Measurements from ENCODE around the gene CDHR4. TPM values are rescaled to one million over a fixed set of nuclear protein-coding genes. Genes with fewer than 3 reads are reported as not detected.

CDHR4 gene
- total RNA-seq, 1 experiment from 2014 or later = 0.17 TPM

DNA sequence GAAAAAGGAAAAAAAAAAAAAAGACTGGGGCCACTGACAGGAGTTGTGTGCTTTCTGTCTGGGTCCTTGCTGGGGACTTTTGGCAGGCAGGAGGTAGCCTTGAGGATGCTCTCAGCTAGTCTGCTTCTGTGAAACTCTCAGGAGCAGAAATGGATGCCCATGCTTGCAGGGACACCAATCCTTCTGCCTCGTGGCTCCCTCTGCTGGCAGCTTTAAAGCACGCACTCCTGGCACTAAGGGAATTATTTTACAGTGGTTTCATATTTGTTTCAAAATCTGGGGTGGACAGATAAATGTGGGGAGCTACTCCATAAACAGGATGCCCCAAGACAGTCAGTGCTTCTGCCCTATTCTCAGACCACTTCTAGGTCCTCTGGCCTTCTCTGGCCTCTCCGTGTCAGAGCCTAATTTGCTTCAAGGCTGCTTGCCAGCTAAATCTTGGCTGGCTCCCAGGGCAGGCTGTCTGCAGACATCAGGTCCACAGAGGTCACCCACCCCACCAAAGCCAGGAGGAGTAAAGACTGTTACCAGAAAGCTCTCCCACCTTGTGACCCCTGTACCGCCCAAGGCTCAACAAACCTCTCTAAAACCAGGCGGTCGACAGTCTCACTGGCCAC is 39.6 kb upstream of the CDHR4 start:
- Mint-ChIP-seq H3K27ac (no peak overlapping the region), H3K4me3 (no peak overlapping the region), H3K27me3 (ENCODE audit: low read depth) (no peaks in the 10 kb centered on the region), H3K36me3 (peaks cover 42% of the 10 kb centered on the region), H3K9me3 (0 out of 2 replicates have a peak, but pooled peaks cover 3% of the 10 kb centered on the region), H3K4me1 (peaks cover 17% of the 10 kb centered on the region)
- ChIA-PET CTCF (interaction anchor here (0.6 to 7.3 kb wide), 48 partner anchors 9 to 378 kb away, joined by 3 to 207 read pairs (median 5); partner anchors contain the start of genes AMIGO3, GMPPB, INKA1 and IP6K1), POLR2A (interaction anchor here (0.7 to 1.1 kb wide), 3 partner anchors 32 to 37 kb away, joined by 3 to 11 read pairs (median 4); partner anchors contain the start of gene INKA1)
- DNase-seq (ENCODE audit: low spot score) = peak; percentile 78
- TF ChIP-seq ESRRA (CRISPR knock-in tag; IDR thresholded peaks at IDR 0.05; ENCODE audit: borderline replicate concordance) = no peak
- TF ChIP-seq, protein P1, sequence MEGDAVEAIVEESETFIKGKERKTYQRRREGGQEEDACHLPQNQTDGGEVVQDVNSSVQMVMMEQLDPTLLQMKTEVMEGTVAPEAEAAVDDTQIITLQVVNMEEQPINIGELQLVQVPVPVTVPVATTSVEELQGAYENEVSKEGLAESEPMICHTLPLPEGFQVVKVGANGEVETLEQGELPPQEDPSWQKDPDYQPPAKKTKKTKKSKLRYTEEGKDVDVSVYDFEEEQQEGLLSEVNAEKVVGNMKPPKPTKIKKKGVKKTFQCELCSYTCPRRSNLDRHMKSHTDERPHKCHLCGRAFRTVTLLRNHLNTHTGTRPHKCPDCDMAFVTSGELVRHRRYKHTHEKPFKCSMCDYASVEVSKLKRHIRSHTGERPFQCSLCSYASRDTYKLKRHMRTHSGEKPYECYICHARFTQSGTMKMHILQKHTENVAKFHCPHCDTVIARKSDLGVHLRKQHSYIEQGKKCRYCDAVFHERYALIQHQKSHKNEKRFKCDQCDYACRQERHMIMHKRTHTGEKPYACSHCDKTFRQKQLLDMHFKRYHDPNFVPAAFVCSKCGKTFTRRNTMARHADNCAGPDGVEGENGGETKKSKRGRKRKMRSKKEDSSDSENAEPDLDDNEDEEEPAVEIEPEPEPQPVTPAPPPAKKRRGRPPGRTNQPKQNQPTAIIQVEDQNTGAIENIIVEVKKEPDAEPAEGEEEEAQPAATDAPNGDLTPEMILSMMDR (IDR thresholded peaks at IDR 0.05) = peak; percentile 65
- peak; percentile 54 for ATAC-seq

DNA sequence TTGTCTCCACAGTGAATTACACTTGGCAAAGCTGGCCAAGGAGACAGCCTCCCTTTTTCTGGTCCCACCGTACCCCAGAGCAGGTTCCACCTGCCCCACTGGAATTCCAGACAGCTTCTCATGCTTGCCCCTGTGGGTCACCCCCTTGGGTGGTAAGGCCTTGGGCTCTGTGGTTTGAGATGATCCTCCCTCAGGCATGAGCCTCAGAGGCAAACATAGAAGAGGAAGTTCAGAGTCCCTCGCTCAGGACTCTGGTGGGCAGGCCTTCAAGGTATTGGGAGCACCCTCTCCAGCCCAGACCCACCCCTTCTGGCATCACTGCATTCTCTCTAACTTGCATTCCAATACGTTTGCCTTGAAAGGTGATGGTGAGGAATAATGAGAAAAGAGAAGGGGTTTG is 31.7 kb upstream of the CDHR4 start:
- ATAC-seq = no peak
- ChIA-PET CTCF (interaction anchor here (0.7 to 0.9 kb wide), 4 partner anchors 10 to 131 kb away, joined by 3 to 7 read pairs (median 3); partner anchors contain the start of gene INKA1), POLR2A (no interaction called here)
- Mint-ChIP-seq H3K9me3 (0 out of 2 replicates have a peak, but pooled peaks cover 3% of the 10 kb centered on the region), H3K4me3 (no peak overlapping the region), H3K4me1 (no peaks in the 10 kb centered on the region), H3K27ac (no peak overlapping the region), H3K27me3 (ENCODE audit: low read depth) (no peaks in the 10 kb centered on the region), H3K36me3 (peaks cover 37% of the 10 kb centered on the region)
- DNase-seq (ENCODE audit: low spot score) = no peak
- TF ChIP-seq EMX1 (CRISPR knock-in tag; IDR thresholded peaks at IDR 0.05) (no peak), MXD4 (CRISPR knock-in tag; IDR thresholded peaks at IDR 0.05; ENCODE audit: borderline replicate concordance) (no peak), RORB (CRISPR knock-in tag; IDR thresholded peaks at IDR 0.05) (no peak), ETV6 (CRISPR knock-in tag; IDR thresholded peaks at IDR 0.05) (no peak), ESRRA (CRISPR knock-in tag; IDR thresholded peaks at IDR 0.05; ENCODE audit: borderline replicate concordance) (no peak), ZNF671 (CRISPR knock-in tag; IDR thresholded peaks at IDR 0.05) (no peak), CBFB (CRISPR knock-in tag; IDR thresholded peaks at IDR 0.05; ENCODE audit: low read depth) (no peak), TP53 (CRISPR knock-in tag; IDR thresholded peaks at IDR 0.05) (no peak)
- TF ChIP-seq, protein P2, sequence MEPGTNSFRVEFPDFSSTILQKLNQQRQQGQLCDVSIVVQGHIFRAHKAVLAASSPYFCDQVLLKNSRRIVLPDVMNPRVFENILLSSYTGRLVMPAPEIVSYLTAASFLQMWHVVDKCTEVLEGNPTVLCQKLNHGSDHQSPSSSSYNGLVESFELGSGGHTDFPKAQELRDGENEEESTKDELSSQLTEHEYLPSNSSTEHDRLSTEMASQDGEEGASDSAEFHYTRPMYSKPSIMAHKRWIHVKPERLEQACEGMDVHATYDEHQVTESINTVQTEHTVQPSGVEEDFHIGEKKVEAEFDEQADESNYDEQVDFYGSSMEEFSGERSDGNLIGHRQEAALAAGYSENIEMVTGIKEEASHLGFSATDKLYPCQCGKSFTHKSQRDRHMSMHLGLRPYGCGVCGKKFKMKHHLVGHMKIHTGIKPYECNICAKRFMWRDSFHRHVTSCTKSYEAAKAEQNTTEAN (CRISPR knock-in tag; IDR thresholded peaks at IDR 0.05) = no peak
- TF ChIP-seq, protein P3, sequence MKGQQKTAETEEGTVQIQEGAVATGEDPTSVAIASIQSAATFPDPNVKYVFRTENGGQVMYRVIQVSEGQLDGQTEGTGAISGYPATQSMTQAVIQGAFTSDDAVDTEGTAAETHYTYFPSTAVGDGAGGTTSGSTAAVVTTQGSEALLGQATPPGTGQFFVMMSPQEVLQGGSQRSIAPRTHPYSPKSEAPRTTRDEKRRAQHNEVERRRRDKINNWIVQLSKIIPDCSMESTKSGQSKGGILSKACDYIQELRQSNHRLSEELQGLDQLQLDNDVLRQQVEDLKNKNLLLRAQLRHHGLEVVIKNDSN (CRISPR knock-in tag; IDR thresholded peaks at IDR 0.05) = no peak
- TF ChIP-seq, protein P4, sequence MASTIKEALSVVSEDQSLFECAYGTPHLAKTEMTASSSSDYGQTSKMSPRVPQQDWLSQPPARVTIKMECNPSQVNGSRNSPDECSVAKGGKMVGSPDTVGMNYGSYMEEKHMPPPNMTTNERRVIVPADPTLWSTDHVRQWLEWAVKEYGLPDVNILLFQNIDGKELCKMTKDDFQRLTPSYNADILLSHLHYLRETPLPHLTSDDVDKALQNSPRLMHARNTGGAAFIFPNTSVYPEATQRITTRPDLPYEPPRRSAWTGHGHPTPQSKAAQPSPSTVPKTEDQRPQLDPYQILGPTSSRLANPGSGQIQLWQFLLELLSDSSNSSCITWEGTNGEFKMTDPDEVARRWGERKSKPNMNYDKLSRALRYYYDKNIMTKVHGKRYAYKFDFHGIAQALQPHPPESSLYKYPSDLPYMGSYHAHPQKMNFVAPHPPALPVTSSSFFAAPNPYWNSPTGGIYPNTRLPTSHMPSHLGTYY (CRISPR knock-in tag; IDR thresholded peaks at IDR 0.05) = no peak
- TF ChIP-seq, protein P5, sequence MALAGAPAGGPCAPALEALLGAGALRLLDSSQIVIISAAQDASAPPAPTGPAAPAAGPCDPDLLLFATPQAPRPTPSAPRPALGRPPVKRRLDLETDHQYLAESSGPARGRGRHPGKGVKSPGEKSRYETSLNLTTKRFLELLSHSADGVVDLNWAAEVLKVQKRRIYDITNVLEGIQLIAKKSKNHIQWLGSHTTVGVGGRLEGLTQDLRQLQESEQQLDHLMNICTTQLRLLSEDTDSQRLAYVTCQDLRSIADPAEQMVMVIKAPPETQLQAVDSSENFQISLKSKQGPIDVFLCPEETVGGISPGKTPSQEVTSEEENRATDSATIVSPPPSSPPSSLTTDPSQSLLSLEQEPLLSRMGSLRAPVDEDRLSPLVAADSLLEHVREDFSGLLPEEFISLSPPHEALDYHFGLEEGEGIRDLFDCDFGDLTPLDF (CRISPR knock-in tag; IDR thresholded peaks at IDR 0.05) = no peak
- TF ChIP-seq, protein P6, sequence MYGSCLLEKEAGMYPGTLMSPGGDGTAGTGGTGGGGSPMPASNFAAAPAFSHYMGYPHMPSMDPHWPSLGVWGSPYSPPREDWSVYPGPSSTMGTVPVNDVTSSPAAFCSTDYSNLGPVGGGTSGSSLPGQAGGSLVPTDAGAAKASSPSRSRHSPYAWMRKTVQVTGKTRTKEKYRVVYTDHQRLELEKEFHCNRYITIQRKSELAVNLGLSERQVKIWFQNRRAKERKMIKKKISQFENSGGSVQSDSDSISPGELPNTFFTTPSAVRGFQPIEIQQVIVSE (CRISPR knock-in tag; IDR thresholded peaks at IDR 0.05; ENCODE audit: borderline replicate concordance) = no peak
- TF ChIP-seq, protein P7, sequence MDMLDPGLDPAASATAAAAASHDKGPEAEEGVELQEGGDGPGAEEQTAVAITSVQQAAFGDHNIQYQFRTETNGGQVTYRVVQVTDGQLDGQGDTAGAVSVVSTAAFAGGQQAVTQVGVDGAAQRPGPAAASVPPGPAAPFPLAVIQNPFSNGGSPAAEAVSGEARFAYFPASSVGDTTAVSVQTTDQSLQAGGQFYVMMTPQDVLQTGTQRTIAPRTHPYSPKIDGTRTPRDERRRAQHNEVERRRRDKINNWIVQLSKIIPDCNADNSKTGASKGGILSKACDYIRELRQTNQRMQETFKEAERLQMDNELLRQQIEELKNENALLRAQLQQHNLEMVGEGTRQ (CRISPR knock-in tag; IDR thresholded peaks at IDR 0.05) = no peak
- TF ChIP-seq, protein P8, sequence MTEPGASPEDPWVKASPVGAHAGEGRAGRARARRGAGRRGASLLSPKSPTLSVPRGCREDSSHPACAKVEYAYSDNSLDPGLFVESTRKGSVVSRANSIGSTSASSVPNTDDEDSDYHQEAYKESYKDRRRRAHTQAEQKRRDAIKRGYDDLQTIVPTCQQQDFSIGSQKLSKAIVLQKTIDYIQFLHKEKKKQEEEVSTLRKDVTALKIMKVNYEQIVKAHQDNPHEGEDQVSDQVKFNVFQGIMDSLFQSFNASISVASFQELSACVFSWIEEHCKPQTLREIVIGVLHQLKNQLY (CRISPR knock-in tag; IDR thresholded peaks at IDR 0.05) = no peak
- TF ChIP-seq, protein P9, sequence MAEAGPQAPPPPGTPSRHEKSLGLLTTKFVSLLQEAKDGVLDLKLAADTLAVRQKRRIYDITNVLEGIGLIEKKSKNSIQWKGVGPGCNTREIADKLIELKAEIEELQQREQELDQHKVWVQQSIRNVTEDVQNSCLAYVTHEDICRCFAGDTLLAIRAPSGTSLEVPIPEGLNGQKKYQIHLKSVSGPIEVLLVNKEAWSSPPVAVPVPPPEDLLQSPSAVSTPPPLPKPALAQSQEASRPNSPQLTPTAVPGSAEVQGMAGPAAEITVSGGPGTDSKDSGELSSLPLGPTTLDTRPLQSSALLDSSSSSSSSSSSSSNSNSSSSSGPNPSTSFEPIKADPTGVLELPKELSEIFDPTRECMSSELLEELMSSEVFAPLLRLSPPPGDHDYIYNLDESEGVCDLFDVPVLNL (CRISPR knock-in tag; IDR thresholded peaks at IDR 0.05; ENCODE audit: borderline replicate concordance, low read depth) = no peak
- TF ChIP-seq, protein P10, sequence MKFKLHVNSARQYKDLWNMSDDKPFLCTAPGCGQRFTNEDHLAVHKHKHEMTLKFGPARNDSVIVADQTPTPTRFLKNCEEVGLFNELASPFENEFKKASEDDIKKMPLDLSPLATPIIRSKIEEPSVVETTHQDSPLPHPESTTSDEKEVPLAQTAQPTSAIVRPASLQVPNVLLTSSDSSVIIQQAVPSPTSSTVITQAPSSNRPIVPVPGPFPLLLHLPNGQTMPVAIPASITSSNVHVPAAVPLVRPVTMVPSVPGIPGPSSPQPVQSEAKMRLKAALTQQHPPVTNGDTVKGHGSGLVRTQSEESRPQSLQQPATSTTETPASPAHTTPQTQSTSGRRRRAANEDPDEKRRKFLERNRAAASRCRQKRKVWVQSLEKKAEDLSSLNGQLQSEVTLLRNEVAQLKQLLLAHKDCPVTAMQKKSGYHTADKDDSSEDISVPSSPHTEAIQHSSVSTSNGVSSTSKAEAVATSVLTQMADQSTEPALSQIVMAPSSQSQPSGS (CRISPR knock-in tag; IDR thresholded peaks at IDR 0.05; ENCODE audit: borderline replicate concordance, low read depth) = no peak
